MM.1S (cell line): ENCODE data around the gene ATAD3A.
"Not testable (repeated sequence)": the region's sequence is repeated elsewhere in the genome, so short reads cannot be mapped to it uniquely, and the experiment has no call there.

Experiments used
- DNase-seq: peaks from one replicate; pipeline ENCODE4 v3.0.0-alpha.2; 2015
- H2AFZ ChIP-seq: fragments of 300-600 bp; sonication (generic); 2 replicates; pipeline ENCODE4 v1.6.0; 2016; ENCODE audit warnings: antibody characterized with exemption, low read length
- H3F3A ChIP-seq: fragments of 300-600 bp; sonication (generic); 2 replicates; pipeline ENCODE4 v1.6.1; 2016; ENCODE audit warnings: mild to moderate bottlenecking, antibody characterized with exemption, low read length, moderate library complexity, mixed read lengths; ENCODE audit not compliant: insufficient read depth
- H3K27ac ChIP-seq: fragments of 300-600 bp; sonication (generic); 2 replicates; pipeline ENCODE4 v1.5.1; 2016; ENCODE audit warnings: mild to moderate bottlenecking, low read length
- H3K27me3 ChIP-seq: fragments of 300-600 bp; sonication (generic); replicated peaks from 2 replicates; pipeline ENCODE4 v1.6.0; 2016; ENCODE audit warnings: low read length; ENCODE audit not compliant: insufficient read depth
- H3K36me3 ChIP-seq: fragments of 300-600 bp; sonication (generic); replicated peaks from 2 replicates; pipeline ENCODE4 v1.6.1; 2016; ENCODE audit warnings: mild to moderate bottlenecking, low read length, mixed read lengths; ENCODE audit not compliant: insufficient read depth
- H3K4me1 ChIP-seq: fragments of 300-600 bp; sonication (generic); 2 replicates; pipeline ENCODE4 v1.6.1; 2016; ENCODE audit warnings: low read length, mixed read lengths
- H3K4me2 ChIP-seq: fragments of 300-600 bp; sonication (generic); 2 replicates; pipeline ENCODE4 v1.6.0; 2016; ENCODE audit warnings: low read depth, low read length
- H3K4me3 ChIP-seq: fragments of 300-600 bp; sonication (generic); 2 replicates; pipeline ENCODE4 v1.5.1; 2016; ENCODE audit warnings: low read length, mixed read lengths
- H3K79me2 ChIP-seq: fragments of 300-600 bp; sonication (generic); 2 replicates; pipeline ENCODE4 v1.6.1; 2016; ENCODE audit warnings: mixed run types, low read length, mixed read lengths
- H3K9ac ChIP-seq: fragments of 300-600 bp; sonication (generic); 2 replicates; pipeline ENCODE4 v1.6.1; 2016; ENCODE audit warnings: low read length, mixed read lengths
- H3K9me2 ChIP-seq: fragments of 300-600 bp; sonication (generic); replicated peaks from 2 replicates; pipeline ENCODE4 v1.6.1; 2016; ENCODE audit warnings: mild to moderate bottlenecking, low read length, mixed read lengths; ENCODE audit not compliant: insufficient read depth
- H3K9me3 ChIP-seq: fragments of 300-600 bp; sonication (generic); replicated peaks from 2 replicates; pipeline ENCODE4 v1.6.1; 2016; ENCODE audit warnings: mild to moderate bottlenecking, low read length, mixed read lengths; ENCODE audit not compliant: insufficient read depth
- H4K20me1 ChIP-seq: fragments of 300-600 bp; sonication (generic); 2 replicates; pipeline ENCODE4 v1.6.1; 2016; ENCODE audit warnings: mild to moderate bottlenecking, low read length, moderate library complexity, mixed read lengths; ENCODE audit not compliant: insufficient read depth
- EZH2 ChIP-seq: fragments of 300-600 bp; sonication (generic); optimal IDR thresholded peaks from 2 replicates; pipeline ENCODE3; 2017; ENCODE audit warnings: low read depth, mild to moderate bottlenecking, antibody characterized with exemption, low read length, mixed read lengths
- EZH2phosphoT487 ChIP-seq: fragments of 300-600 bp; sonication (generic); IDR thresholded peaks from 2 replicates; pipeline ENCODE4 v1.6.1; 2018; ENCODE audit warnings: antibody characterized with exemption, low read length
- TF ChIP-seq, protein P1 (sequence below): fragments of 300-600 bp; sonication (generic); IDR thresholded peaks from 2 replicates; pipeline ENCODE4 v1.5.1; 2016; ENCODE audit warnings: antibody characterized with exemption, low read length, mixed read lengths

The ATAD3A gene

DNA sequence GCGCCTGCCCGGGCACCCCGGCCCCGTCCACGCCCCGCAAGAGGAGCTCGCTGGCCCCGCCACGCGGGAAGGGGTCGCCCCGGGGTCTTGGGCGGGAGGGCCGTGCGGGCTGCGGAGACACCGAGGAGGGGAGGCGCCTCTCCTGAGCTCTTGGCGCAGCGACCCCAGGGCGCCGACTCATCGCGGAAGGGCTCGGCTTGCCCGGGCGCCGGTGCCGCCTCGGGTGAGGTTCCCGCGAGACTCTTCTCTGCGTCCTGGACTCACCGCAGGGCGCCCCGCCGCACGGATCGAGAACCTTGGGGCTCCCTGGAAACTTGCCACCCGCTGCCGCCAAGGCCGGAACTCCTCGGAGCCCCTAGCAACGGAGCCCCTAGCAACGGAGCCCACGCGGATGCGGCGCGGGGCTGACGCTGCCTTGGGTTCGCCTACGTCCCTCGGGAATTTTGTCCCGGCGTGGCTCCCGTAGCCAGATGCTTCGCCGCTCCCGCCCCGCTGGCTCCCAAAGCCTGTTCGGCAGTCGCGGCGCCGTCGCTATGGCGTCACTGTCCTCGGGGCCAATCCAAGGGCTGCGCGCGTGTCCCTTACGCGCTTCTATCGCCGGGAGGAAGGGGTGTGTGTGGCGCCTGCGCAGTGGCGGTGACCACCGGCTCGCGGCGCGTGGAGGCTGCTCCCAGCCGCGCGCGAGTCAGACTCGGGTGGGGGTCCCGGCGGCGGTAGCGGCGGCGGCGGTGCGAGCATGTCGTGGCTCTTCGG lies at the start of gene ATAD3A:
TSS of gene ATAD3A (plus strand) at position 630 of the 753 bp plus-strand sequence. CDS start at position 737, 107 bp downstream.
- TF ChIP-seq, protein P1, sequence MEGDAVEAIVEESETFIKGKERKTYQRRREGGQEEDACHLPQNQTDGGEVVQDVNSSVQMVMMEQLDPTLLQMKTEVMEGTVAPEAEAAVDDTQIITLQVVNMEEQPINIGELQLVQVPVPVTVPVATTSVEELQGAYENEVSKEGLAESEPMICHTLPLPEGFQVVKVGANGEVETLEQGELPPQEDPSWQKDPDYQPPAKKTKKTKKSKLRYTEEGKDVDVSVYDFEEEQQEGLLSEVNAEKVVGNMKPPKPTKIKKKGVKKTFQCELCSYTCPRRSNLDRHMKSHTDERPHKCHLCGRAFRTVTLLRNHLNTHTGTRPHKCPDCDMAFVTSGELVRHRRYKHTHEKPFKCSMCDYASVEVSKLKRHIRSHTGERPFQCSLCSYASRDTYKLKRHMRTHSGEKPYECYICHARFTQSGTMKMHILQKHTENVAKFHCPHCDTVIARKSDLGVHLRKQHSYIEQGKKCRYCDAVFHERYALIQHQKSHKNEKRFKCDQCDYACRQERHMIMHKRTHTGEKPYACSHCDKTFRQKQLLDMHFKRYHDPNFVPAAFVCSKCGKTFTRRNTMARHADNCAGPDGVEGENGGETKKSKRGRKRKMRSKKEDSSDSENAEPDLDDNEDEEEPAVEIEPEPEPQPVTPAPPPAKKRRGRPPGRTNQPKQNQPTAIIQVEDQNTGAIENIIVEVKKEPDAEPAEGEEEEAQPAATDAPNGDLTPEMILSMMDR = no peak
- TF ChIP-seq EZH2phosphoT487 = no peak
- no peak for TF ChIP-seq EZH2
- Histone ChIP-seq H3K4me3 (peak within 1 kb of the TSS; percentile 90), H3K4me1 (no peaks in the 10 kb centered on the region; the same call in 1 of the 2 replicates), H3F3A (peaks cover 6% of the 10 kb centered on the region; the same call in 1 of the 2 replicates), H3K9me2 (no peaks in the 10 kb centered on the region), H2AFZ (peak within 1 kb of the TSS; percentile 57), H3K9me3 (no peaks in the 10 kb centered on the region), H3K27ac (peak within 1 kb of the TSS; percentile 90), H3K36me3 (no peaks in the 10 kb centered on the region), H3K27me3 (no peaks in the 10 kb centered on the region), H3K9ac (peak within 1 kb of the TSS; percentile 97), H3K4me2 (peak within 1 kb of the TSS; percentile 83), H3K79me2 (peaks cover 29% of the 10 kb centered on the region), H4K20me1 (no peaks in the 10 kb centered on the region)
- DNase-seq = peak; percentile 98

DNA sequence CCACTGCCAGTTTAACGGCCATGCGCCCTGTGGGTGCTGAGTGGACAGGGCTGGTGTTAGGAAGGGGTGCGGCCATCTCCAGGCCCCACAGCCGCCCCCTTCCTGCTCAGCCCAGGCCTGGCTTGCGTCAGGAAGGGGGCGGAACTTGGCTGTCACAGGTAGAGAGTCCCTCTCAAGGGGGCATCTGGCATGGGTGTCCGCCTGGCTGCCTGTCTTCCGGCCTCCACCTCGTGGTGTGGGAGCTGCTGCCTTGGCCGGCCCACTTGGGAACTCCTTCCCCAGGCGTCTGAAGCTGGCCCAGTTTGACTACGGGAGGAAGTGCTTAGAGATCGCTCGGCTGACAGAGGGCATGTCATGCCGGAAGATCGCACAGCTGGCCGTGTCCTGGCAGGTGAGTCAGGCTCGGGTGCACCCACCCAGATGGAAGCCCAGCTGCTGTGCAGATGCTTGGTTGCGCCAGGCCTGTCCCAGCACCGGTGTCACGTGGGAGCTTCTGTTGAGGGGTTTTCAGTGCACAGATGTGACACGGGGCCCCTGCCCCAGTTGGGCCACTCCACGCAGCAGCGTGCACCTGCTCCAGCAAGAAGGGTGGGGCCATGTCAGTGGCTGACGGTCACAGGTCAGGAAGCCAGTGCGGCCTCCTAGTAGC lies 49.5 kb upstream of the ATAD3A start:
- TF ChIP-seq EZH2phosphoT487 = no peak
- TF ChIP-seq, protein P1 = no peak
- TF ChIP-seq EZH2 = no peak
- no peaks in the 10 kb centered on the region for H4K20me1 ChIP-seq
- peaks cover 29% of the 10 kb centered on the region for H3K79me2 ChIP-seq
- H3K4me3 ChIP-seq = peak overlapping the region; percentile 68
- peak overlapping the region; percentile 96 for H3K4me2 ChIP-seq
- peaks cover 14% of the 10 kb centered on the region for H3K27me3 ChIP-seq
- H3K9ac ChIP-seq = peak overlapping the region; percentile 77
- peak; percentile 71 for DNase-seq
- H3K9me2 ChIP-seq = no peaks in the 10 kb centered on the region
- no peaks in the 10 kb centered on the region for H3K36me3 ChIP-seq
- peak overlapping the region; percentile 97 for H2AFZ ChIP-seq
- peaks cover 9% of the 10 kb centered on the region; the same call in 1 of the 2 replicates for H3K4me1 ChIP-seq
- peaks cover 13% of the 10 kb centered on the region; the same call in 1 of the 2 replicates for H3F3A ChIP-seq
- no peaks in the 10 kb centered on the region for H3K9me3 ChIP-seq
- H3K27ac ChIP-seq = peak overlapping the region; percentile 88

DNA sequence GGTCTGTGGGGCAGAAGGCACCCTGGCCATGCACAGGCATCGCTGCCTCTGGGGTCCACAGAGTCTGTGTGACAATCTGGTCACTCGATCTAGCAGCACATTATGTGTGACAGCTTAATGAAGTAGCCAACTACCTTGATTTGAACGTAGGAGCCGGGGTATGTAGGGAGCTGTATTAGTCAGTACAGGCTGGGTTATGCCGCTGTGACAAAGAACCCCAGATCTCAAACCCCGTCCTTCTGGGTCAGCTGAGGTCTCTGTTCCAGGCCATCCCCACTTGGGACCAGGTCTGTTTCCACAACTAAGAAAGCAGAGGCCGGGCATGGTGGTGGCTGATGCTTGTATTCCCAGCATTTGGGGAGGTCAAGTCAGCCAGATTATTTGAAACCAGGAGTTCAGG lies 48.6 kb upstream of the ATAD3A start:
- Histone ChIP-seq H3K9me3 (no peaks in the 10 kb centered on the region), H3K36me3 (no peaks in the 10 kb centered on the region), H3K27ac (peak overlapping the region; percentile 88; the same call in 1 of the 2 replicates), H3K79me2 (peaks cover 29% of the 10 kb centered on the region), H3K4me3 (peak overlapping the region; percentile 68), H3K9ac (peak overlapping the region; percentile 77; the same call in 1 of the 2 replicates), H3K27me3 (peaks cover 5% of the 10 kb centered on the region), H3K4me1 (peaks cover 9% of the 10 kb centered on the region; the same call in 1 of the 2 replicates), H4K20me1 (no peaks in the 10 kb centered on the region), H3K4me2 (peak overlapping the region; percentile 96), H3K9me2 (no peaks in the 10 kb centered on the region), H3F3A (peaks cover 13% of the 10 kb centered on the region; the same call in 1 of the 2 replicates), H2AFZ (no peak overlapping the region; the same call in 1 of the 2 replicates)
- TF ChIP-seq EZH2phosphoT487 (no peak), EZH2 (no peak)
- TF ChIP-seq, protein P1 = no peak
- no peak for DNase-seq

DNA sequence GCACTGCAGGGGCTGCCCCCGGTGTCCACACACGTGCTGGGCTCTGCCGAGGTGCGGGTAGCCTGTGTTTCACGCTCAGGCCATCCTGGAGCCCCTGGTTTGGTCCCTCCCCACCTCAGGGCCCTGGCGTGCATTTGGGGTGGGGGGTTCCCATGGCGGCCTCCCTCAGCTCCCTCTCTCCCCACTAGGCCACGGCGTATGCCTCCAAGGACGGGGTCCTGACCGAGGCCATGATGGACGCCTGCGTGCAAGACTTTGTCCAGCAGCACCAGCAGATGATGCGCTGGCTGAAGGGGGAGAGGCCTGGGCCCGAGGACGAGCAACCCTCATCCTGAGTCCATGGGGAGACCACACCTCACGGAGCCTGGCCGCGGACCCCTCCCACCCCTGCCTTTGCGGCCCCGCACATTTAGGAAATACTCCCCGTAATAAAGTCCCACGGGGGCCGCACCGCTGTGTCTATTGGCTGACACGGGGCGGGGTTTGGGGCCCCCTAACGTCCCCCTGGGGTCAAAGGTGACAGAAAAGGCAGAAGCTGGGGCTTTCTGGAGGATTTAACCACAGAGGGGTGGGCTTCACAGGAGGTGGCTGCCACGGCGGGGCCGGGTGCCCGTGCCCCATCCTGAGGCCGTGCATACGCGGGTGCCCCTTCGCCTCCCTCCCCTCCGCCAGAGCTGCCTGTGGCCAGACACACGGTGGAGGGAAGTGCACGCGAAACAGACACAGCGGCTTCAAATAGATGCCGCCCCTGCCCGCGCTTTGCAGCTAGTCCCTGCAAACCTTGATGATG lies 43.6 kb upstream of the ATAD3A start:
- H3K9me3 ChIP-seq, DNase-seq, H3K4me1 ChIP-seq, H3K9ac ChIP-seq, H3K27me3 ChIP-seq, H3K27ac ChIP-seq, H3K9me2 ChIP-seq, H3K4me2 ChIP-seq, H3K4me3 ChIP-seq, H3K36me3 ChIP-seq, H4K20me1 ChIP-seq, H2AFZ ChIP-seq: not testable (repeated sequence)
- H3F3A ChIP-seq = peaks cover 11% of the 10 kb centered on the region
- H3K79me2 ChIP-seq = peaks cover 37% of the 10 kb centered on the region
